Ishikawa (cell line): ENCODE data around the gene SMAD6.

ENCODE experiments used
- CEBPB ChIP-seq: IDR thresholded peaks from 2 replicates; pipeline ENCODE4 v1.6.1; 2012
- RAD21 ChIP-seq: IDR thresholded peaks from 2 replicates; pipeline ENCODE4 v1.6.1; 2012; ENCODE audit warnings: low read depth
- TAF1 ChIP-seq: IDR thresholded peaks from 2 replicates; pipeline ENCODE4 v1.6.1; 2012; ENCODE audit warnings: low read depth, mild to moderate bottlenecking
- TCF12 ChIP-seq: IDR thresholded peaks from 2 replicates; pipeline ENCODE4 v1.6.1; 2012; ENCODE audit warnings: low read depth
- ZBTB7A ChIP-seq: IDR thresholded peaks from 2 replicates; pipeline ENCODE4 v1.6.1; 2012; ENCODE audit warnings: low read depth
- TF ChIP-seq, protein P1 (sequence below): IDR thresholded peaks from 2 replicates; pipeline ENCODE4 v1.6.1; 2012; ENCODE audit warnings: low read depth, mild to moderate bottlenecking
- TF ChIP-seq, protein P2 (sequence below): IDR thresholded peaks from 2 replicates; pipeline ENCODE4 v1.6.1; 2012
- TF ChIP-seq, protein P3 (sequence below): IDR thresholded peaks from 2 replicates; pipeline ENCODE4 v1.6.1; 2012

DNA sequence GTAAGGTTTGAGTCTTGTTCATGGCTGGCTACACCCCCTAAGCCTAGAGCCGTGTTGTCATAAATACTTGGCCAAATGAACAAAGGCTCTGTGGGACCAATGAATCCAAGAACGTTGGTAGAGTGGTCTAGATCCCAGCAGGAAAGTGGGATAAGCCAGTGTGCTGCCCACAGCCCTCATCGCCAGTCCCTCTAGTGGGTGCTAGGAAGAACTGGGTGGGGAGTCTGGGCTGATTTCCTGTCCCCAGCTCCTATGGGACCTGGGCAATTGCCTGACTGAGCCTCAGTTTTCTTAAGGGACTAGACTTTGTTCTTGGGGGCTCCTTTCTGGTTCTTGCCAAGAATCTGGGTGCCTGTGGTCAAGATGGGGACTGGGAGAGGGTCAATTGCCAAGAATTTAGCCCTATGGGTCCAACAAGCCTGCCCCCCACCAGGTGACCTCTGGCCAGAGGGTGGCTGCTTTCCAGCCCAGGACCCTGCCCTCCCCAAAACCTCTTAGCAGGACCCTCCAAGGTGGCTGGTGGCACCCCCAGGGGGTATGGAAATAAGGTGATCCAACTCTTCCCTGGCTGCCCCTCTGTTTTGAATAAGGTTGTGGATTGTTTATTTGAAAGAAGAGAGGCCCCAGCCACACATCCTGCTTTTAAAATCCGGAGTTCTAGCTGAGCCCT lies 42.7 kb downstream of the SMAD6 start:
- TF ChIP-seq TAF1 (no peak), CEBPB (no peak), ZBTB7A (no peak), RAD21 (no peak), TCF12 (no peak)
- TF ChIP-seq, protein P1, sequence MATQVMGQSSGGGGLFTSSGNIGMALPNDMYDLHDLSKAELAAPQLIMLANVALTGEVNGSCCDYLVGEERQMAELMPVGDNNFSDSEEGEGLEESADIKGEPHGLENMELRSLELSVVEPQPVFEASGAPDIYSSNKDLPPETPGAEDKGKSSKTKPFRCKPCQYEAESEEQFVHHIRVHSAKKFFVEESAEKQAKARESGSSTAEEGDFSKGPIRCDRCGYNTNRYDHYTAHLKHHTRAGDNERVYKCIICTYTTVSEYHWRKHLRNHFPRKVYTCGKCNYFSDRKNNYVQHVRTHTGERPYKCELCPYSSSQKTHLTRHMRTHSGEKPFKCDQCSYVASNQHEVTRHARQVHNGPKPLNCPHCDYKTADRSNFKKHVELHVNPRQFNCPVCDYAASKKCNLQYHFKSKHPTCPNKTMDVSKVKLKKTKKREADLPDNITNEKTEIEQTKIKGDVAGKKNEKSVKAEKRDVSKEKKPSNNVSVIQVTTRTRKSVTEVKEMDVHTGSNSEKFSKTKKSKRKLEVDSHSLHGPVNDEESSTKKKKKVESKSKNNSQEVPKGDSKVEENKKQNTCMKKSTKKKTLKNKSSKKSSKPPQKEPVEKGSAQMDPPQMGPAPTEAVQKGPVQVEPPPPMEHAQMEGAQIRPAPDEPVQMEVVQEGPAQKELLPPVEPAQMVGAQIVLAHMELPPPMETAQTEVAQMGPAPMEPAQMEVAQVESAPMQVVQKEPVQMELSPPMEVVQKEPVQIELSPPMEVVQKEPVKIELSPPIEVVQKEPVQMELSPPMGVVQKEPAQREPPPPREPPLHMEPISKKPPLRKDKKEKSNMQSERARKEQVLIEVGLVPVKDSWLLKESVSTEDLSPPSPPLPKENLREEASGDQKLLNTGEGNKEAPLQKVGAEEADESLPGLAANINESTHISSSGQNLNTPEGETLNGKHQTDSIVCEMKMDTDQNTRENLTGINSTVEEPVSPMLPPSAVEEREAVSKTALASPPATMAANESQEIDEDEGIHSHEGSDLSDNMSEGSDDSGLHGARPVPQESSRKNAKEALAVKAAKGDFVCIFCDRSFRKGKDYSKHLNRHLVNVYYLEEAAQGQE = no peak
- TF ChIP-seq, protein P2, sequence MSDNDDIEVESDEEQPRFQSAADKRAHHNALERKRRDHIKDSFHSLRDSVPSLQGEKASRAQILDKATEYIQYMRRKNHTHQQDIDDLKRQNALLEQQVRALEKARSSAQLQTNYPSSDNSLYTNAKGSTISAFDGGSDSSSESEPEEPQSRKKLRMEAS = no peak
- TF ChIP-seq, protein P3, sequence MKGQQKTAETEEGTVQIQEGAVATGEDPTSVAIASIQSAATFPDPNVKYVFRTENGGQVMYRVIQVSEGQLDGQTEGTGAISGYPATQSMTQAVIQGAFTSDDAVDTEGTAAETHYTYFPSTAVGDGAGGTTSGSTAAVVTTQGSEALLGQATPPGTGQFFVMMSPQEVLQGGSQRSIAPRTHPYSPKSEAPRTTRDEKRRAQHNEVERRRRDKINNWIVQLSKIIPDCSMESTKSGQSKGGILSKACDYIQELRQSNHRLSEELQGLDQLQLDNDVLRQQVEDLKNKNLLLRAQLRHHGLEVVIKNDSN = no peak
